ENCODE data around the gene CCL16.

GRCh38 chr17:35943537-35943936 is 37.8 kb downstream of the CCL16 start, which contains the start of gene LYZL6:
- TF ChIP-seq POLR2A (IDR thresholded peaks at IDR 0.05) (no peak), CTCF (IDR thresholded peaks at IDR 0.05) (no peak)
